CD14-positive monocyte (primary cell): ENCODE measurements around the gene CDH22. TPM values are rescaled to one million over a fixed set of nuclear protein-coding genes. Genes with fewer than 3 reads are reported as not detected.

Experiments
- DNase-seq, 3 donors: peaks; one replicate each; pipeline ENCODE4 v3.0.0-alpha.2; 2011 to 2022
- H2AFZ ChIP-seq: 2 replicates; pipeline ENCODE4 v1.6.0; 2012; ENCODE audit warnings: mild to moderate bottlenecking, low read depth, low read length, inconsistent platforms; ENCODE audit not compliant: insufficient read depth, poor library complexity, severe bottlenecking
- H3K27ac ChIP-seq, 2 donors: 1 replicate in 1 of 2; 2 replicates in 1 of 2; pipeline ENCODE4 v1.5.1; 2012 to 2013; ENCODE audit warnings: low read length in 2 of 2, control low read depth in 1 of 2, inconsistent platforms in 1 of 2, low read depth in 1 of 2, mild to moderate bottlenecking in 1 of 2
- H3K27me3 ChIP-seq, 2 donors: one replicate each; pipeline versions ENCODE4 v1.6.0 to v1.6.1; 2011 to 2013; ENCODE audit warnings: low read length in 2 of 2; ENCODE audit not compliant: control insufficient read depth in 2 of 2, insufficient read depth in 2 of 2
- H3K36me3 ChIP-seq, 2 donors: replicated peaks in 1 of 2; 1 replicate in 1 of 2; 2 replicates in 1 of 2; pipeline versions ENCODE4 v1.5.1 to v1.6.1; 2012 to 2013; ENCODE audit warnings: low read length in 2 of 2, control low read depth in 1 of 2, inconsistent platforms in 1 of 2, mild to moderate bottlenecking in 1 of 2; ENCODE audit not compliant: insufficient read depth in 2 of 2, control insufficient read depth in 1 of 2
- H3K4me1 ChIP-seq, 2 donors: 1 replicate in 1 of 2; 2 replicates in 1 of 2; pipeline versions ENCODE4 v1.5.1 to v1.6.1; 2012 to 2013; ENCODE audit warnings: low read length in 2 of 2, control low read depth in 1 of 2, inconsistent platforms in 1 of 2, mild to moderate bottlenecking in 1 of 2, moderate library complexity in 1 of 2; ENCODE audit not compliant: insufficient read depth in 2 of 2, control insufficient read depth in 1 of 2
- H3K4me2 ChIP-seq: replicated peaks from 2 replicates; pipeline ENCODE3; 2012; ENCODE audit warnings: low read length, moderate library complexity, mild to moderate bottlenecking; ENCODE audit not compliant: poor library complexity, severe bottlenecking; ENCODE audit errors: extremely low read depth
- H3K4me3 ChIP-seq, 3 experiments: fragments of 200-600 bp in 1 of 3; sonication (generic) in 1 of 3; replicated peaks in 1 of 3; 1 replicate in 2 of 3; 2 replicates in 1 of 3; pipeline ENCODE4 v1.5.1; 2011 to 2013; ENCODE audit warnings: low read length in 3 of 3, mild to moderate bottlenecking in 3 of 3, control low read depth in 2 of 3, low read depth in 2 of 3, inconsistent platforms in 1 of 3, moderate library complexity in 1 of 3
- H3K79me2 ChIP-seq: 2 replicates; pipeline ENCODE4 v1.6.0; 2012; ENCODE audit warnings: mild to moderate bottlenecking, control low read depth, inconsistent platforms, low read length, moderate library complexity; ENCODE audit not compliant: insufficient read depth
- H3K9ac ChIP-seq: 2 replicates; pipeline ENCODE4 v1.6.0; 2017; ENCODE audit warnings: low read length, mild to moderate bottlenecking; ENCODE audit not compliant: insufficient read depth, poor library complexity, severe bottlenecking
- H3K9me3 ChIP-seq, 2 donors: replicated peaks in 1 of 2; 1 replicate in 1 of 2; 2 replicates in 1 of 2; pipeline versions ENCODE4 v1.5.1 to v1.6.1; 2012 to 2013; ENCODE audit warnings: low read length in 2 of 2, control low read depth in 1 of 2; ENCODE audit not compliant: control insufficient read depth in 1 of 2, insufficient read depth in 1 of 2
- H4K20me1 ChIP-seq: 2 replicates; pipeline ENCODE4 v1.6.0; 2012; ENCODE audit warnings: mild to moderate bottlenecking, low read length, control low read depth, moderate library complexity; ENCODE audit not compliant: insufficient read depth
- H3K27ac Mint-ChIP-seq, 7 donors: one replicate each; pipeline ENCODE4 v1.8.0; 2020; ENCODE audit warnings: mild to moderate bottlenecking in 7 of 7, mixed read lengths in 7 of 7, moderate library complexity in 6 of 7, inconsistent platforms in 2 of 7
- H3K27me3 Mint-ChIP-seq, 3 donors: one replicate each; pipeline ENCODE4 v1.8.0; 2021 to 2022; ENCODE audit warnings: low read depth in 3 of 3, mild to moderate bottlenecking in 3 of 3, mixed read lengths in 3 of 3, moderate library complexity in 3 of 3, inconsistent platforms in 1 of 3
- H3K36me3 Mint-ChIP-seq, 2 donors: one replicate each; pipeline ENCODE4 v1.8.0; 2020; ENCODE audit warnings: mixed read lengths in 2 of 2, inconsistent platforms in 1 of 2, mild to moderate bottlenecking in 1 of 2
- H3K4me1 Mint-ChIP-seq: one replicate; pipeline ENCODE4 v1.8.0; 2020; ENCODE audit warnings: mild to moderate bottlenecking, mixed read lengths
- H3K4me3 Mint-ChIP-seq, 2 donors: one replicate each; pipeline ENCODE4 v1.8.0; 2020; ENCODE audit warnings: mild to moderate bottlenecking in 2 of 2, mixed read lengths in 2 of 2, moderate library complexity in 1 of 2
- H3K9me3 Mint-ChIP-seq, 7 donors: one replicate each; pipeline ENCODE4 v1.8.0; 2020 to 2022; ENCODE audit warnings: mixed read lengths in 7 of 7, mild to moderate bottlenecking in 6 of 7, moderate library complexity in 6 of 7, inconsistent platforms in 2 of 7
- WGBS: methylation state at CpG from one replicate; pipeline ENCODE4 v1.1.5; 2013; ENCODE audit warnings: missing lambda C conversion rate; ENCODE audit not compliant: insufficient coverage; 5-methylcytosine and 5-hydroxymethylcytosine counted together
- intact Hi-C, 2 donors: fragments of 100-400 bp; cut with micrococcal nuclease; formaldehyde crosslinking; loops; one replicate each; pipeline versions ENCODE4 v1.15.0 to v1.15.1; 2023
- polyA plus RNA-seq, 3 donors: library from polyadenylated mRNA; depleted of rRNA in 1 of 3; unstranded in 2 of 3; stranded (reverse) in 1 of 3; fragments of 300-500 nt in 2 of 3; fragments of >200 nt in 1 of 3; fragmentation: Illumina TruSeq in 2 of 3; gene quantifications; 1 replicate in 2 of 3; 2 replicates in 1 of 3; pipeline ENCODE4 v1.2.3, GENCODE V29; 2012 to 2021
- TF ChIP-seq, protein P1 (sequence below): fragments of 200-600 bp; IDR thresholded peaks from one replicate; pipeline ENCODE4 v1.8.0; 2022; ENCODE audit warnings: antibody characterized with exemption, mild to moderate bottlenecking

The CDH22 gene
- polyA plus RNA-seq, 3 donors = not detected

DNA sequence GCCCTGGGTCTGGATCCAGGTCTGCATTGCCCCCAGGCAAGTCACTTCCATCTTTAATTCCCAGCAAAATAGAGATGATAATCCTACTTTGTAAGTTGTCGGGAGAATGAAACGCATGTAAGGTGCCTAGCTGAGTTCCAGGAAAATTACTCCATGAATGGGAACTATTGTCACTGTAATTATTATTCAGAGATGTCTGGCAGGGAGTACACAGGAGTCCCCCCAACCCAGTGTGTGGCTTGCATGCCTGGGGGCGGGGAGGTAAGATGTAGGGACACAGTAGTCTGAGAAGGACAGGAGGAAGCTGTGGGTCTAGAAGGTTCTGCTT lies 104.8 kb downstream of the CDH22 start:
- Mint-ChIP-seq H3K4me1 (peaks cover 78% of the 10 kb centered on the region), H3K36me3 (peaks cover 0 to 15% of the 10 kb centered on the region in 2 donors), H3K27me3 (peaks cover 20 to 33% (median 26%) of the 10 kb centered on the region in 3 donors), H3K27ac (peak overlapping the region in 1 of 7 donors; percentile 65), H3K9me3 (peaks cover 2 to 8% (median 4%) of the 10 kb centered on the region in 7 donors), H3K4me3 (peak overlapping the region in 1 of 2 donors; percentile 57)
- no peaks in the 10 kb centered on the region for H3K36me3 ChIP-seq
- WGBS = 63% methylated on average over 1 of the region's 3 CpGs
- H3K4me2 ChIP-seq = peak overlapping the region; percentile 19
- intact Hi-C loops = loop anchor here (10.0 kb wide), 1 partner anchor 199 kb away; the partner anchor contains the start of gene MMP9 (in 2 of the 2)
- no peak overlapping the region for H3K9ac ChIP-seq
- peak in 1 of 3 donors; percentile 20 for DNase-seq
- TF ChIP-seq, protein P1, sequence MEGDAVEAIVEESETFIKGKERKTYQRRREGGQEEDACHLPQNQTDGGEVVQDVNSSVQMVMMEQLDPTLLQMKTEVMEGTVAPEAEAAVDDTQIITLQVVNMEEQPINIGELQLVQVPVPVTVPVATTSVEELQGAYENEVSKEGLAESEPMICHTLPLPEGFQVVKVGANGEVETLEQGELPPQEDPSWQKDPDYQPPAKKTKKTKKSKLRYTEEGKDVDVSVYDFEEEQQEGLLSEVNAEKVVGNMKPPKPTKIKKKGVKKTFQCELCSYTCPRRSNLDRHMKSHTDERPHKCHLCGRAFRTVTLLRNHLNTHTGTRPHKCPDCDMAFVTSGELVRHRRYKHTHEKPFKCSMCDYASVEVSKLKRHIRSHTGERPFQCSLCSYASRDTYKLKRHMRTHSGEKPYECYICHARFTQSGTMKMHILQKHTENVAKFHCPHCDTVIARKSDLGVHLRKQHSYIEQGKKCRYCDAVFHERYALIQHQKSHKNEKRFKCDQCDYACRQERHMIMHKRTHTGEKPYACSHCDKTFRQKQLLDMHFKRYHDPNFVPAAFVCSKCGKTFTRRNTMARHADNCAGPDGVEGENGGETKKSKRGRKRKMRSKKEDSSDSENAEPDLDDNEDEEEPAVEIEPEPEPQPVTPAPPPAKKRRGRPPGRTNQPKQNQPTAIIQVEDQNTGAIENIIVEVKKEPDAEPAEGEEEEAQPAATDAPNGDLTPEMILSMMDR = no peak
- peaks cover 76 to 86% of the 10 kb centered on the region in 2 donors for H3K4me1 ChIP-seq
- peaks cover 0 to 29% of the 10 kb centered on the region in 2 donors for H3K27me3 ChIP-seq
- no peaks in the 10 kb centered on the region for H3K9me3 ChIP-seq
- H3K4me3 ChIP-seq = peak overlapping the region in 1 of 3 experiments; percentile 4
- H2AFZ ChIP-seq = no peak overlapping the region
- H3K79me2 ChIP-seq = no peaks in the 10 kb centered on the region
- H4K20me1 ChIP-seq = no peaks in the 10 kb centered on the region
- H3K27ac ChIP-seq = no peak overlapping the region

DNA sequence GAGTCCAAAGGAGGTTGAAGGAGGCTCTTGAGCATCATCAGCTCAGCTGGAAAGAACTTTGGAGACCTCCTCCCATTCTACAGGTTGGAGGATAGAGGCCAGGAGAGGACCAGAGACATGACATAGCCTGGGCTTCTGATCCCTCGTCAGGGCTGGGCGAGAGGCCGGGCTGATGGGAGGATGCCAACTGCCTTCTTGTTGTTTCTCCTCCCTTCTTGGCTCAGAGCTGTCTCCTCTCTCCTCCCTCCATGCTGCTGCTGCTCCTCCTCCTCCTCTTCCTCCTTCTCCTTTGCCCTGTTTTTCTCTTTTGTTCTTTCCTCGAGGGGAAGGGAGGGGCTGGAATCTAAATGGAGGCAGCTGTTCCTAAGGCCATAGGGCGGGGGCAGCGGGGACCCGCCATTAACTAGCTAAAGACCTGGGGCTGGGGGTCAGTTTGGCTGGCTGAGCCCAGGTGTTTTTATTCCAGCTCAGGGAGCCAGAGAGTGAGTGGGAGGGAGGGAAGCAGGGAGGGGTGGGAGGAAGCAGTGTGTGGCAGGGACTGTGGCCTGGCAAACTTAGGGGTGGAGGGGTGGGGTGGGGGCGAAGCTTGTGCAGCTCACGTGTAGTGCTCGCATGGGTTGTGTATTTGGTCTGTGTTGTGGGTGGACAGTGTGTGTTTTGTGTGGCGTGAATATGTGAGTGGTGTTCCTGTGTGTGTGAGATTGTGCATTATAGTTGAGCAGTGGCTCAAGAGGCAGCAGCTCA lies 105.4 kb downstream of the CDH22 start:
- no peak for DNase-seq
- peaks cover 0 to 18% of the 10 kb centered on the region in 2 donors for H3K36me3 Mint-ChIP-seq
- H3K4me1 ChIP-seq = peaks cover 70 to 82% of the 10 kb centered on the region in 2 donors
- peaks cover 25 to 36% (median 31%) of the 10 kb centered on the region in 3 donors for H3K27me3 Mint-ChIP-seq
- H3K27ac Mint-ChIP-seq = peak overlapping the region in 1 of 7 donors; percentile 55
- H4K20me1 ChIP-seq = no peaks in the 10 kb centered on the region
- H2AFZ ChIP-seq = no peak overlapping the region
- no peak overlapping the region for H3K9ac ChIP-seq
- TF ChIP-seq, protein P1 = no peak
- H3K4me1 Mint-ChIP-seq = peaks cover 74% of the 10 kb centered on the region
- peaks cover 2 to 8% (median 4%) of the 10 kb centered on the region in 7 donors for H3K9me3 Mint-ChIP-seq
- no peak overlapping the region for H3K27ac ChIP-seq
- no peaks in the 10 kb centered on the region for H3K36me3 ChIP-seq
- H3K79me2 ChIP-seq = no peaks in the 10 kb centered on the region
- 79% methylated on average over 9 of the region's 11 CpGs for WGBS
- no peaks in the 10 kb centered on the region for H3K9me3 ChIP-seq
- H3K27me3 ChIP-seq = peaks cover 0 to 29% of the 10 kb centered on the region in 2 donors
- H3K4me3 Mint-ChIP-seq = no peak overlapping the region
- H3K4me3 ChIP-seq = no peak overlapping the region
- intact Hi-C loops = loop anchor here (10.0 kb wide), 1 partner anchor 198 kb away; the partner anchor contains the start of gene MMP9 (in 2 of the 2)
- peak overlapping the region; percentile 15 for H3K4me2 ChIP-seq
